Thoracic aorta (tissue), 2 donors: ENCODE measurements around the gene GHRHR. TPM values are rescaled to one million over a fixed set of nuclear protein-coding genes. Genes with fewer than 3 reads are reported as not detected.

ENCODE experiments used
- ATAC-seq: fragments of 150-250 bp; one replicate; pipeline ENCODE4 v1.8.0; 2017; ENCODE audit warnings: low read depth; ENCODE audit not compliant: insufficient number of reproducible peaks, low FRiP score
- DNase-seq: peaks from one replicate; pipeline ENCODE4 v3.0.0-alpha.2; 2020; ENCODE audit warnings: low spot score
- H3K27ac ChIP-seq, 2 donors: fragments of 200-600 bp; sonication (generic); 1 replicate in 1 of 2; 2 replicates in 1 of 2; pipeline ENCODE4 v1.5.1; 2016; ENCODE audit warnings: mild to moderate bottlenecking in 2 of 2, moderate library complexity in 2 of 2
- H3K27me3 ChIP-seq: fragments of 200-600 bp; sonication (generic); replicated peaks from 2 replicates; pipeline ENCODE4 v1.6.0; 2016; ENCODE audit warnings: mild to moderate bottlenecking; ENCODE audit not compliant: insufficient read depth
- H3K36me3 ChIP-seq: fragments of 200-600 bp; sonication (generic); one replicate; pipeline ENCODE4 v1.5.1; 2016
- H3K4me1 ChIP-seq, 2 donors: fragments of 200-600 bp; sonication (generic); 1 replicate in 1 of 2; 2 replicates in 1 of 2; pipeline versions ENCODE4 v1.5.1 to v1.6.0; 2016; ENCODE audit warnings: low read depth in 2 of 2, mild to moderate bottlenecking in 1 of 2; ENCODE audit not compliant: control insufficient read depth in 1 of 2
- H3K4me3 ChIP-seq: fragments of 200-600 bp; sonication (generic); 2 replicates; pipeline ENCODE4 v1.5.1; 2016; ENCODE audit warnings: mild to moderate bottlenecking
- H3K9me3 ChIP-seq: fragments of 200-600 bp; sonication (generic); 2 replicates; pipeline ENCODE4 v1.5.1; 2016
- total RNA-seq, 2 donors: library from RNA; depleted of rRNA; stranded (reverse); fragments of >200 nt; gene quantifications; one replicate each; pipeline versions ENCODE4 v1.1.0 to v1.2.3, GENCODE V29; 2016
- TF ChIP-seq, protein P1 (sequence below): fragments of 200-600 bp; sonication (generic); IDR thresholded peaks from one replicate; pipeline ENCODE4 v1.5.1; 2019; ENCODE audit warnings: antibody characterized with exemption

GHRHR gene
- total RNA-seq, 2 donors from 2014 or later, result not detected

DNA sequence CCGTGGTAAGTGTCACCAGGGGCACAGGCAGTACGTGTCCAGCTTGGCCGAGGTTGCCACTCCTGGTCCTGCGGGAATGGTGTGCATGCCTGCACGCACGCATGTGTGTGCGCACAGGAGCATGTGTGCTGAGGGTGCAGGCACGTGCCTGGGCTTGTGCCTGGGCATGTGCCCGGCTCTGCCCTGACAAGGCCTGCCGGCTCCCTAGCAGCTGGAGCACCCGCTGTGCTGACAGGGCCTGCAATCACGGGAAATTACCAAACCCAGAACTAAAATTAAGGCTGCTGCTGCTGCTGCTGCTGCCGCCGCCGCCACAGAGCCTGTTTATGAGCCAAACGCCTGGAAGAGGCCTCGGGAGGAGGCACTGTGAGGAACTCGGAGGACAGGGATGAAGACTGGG is 28.7 kb downstream of the GHRHR start:
- no peaks in the 10 kb centered on the region for H3K9me3 ChIP-seq
- H3K36me3 ChIP-seq, result no peaks in the 10 kb centered on the region
- no peak overlapping the region for H3K4me3 ChIP-seq
- H3K4me1 ChIP-seq, result no peaks in the 10 kb centered on the region
- H3K27ac ChIP-seq, result no peak overlapping the region
- ATAC-seq (no peak), DNase-seq (no peak)
- H3K27me3 ChIP-seq, result no peaks in the 10 kb centered on the region
- TF ChIP-seq, protein P1, sequence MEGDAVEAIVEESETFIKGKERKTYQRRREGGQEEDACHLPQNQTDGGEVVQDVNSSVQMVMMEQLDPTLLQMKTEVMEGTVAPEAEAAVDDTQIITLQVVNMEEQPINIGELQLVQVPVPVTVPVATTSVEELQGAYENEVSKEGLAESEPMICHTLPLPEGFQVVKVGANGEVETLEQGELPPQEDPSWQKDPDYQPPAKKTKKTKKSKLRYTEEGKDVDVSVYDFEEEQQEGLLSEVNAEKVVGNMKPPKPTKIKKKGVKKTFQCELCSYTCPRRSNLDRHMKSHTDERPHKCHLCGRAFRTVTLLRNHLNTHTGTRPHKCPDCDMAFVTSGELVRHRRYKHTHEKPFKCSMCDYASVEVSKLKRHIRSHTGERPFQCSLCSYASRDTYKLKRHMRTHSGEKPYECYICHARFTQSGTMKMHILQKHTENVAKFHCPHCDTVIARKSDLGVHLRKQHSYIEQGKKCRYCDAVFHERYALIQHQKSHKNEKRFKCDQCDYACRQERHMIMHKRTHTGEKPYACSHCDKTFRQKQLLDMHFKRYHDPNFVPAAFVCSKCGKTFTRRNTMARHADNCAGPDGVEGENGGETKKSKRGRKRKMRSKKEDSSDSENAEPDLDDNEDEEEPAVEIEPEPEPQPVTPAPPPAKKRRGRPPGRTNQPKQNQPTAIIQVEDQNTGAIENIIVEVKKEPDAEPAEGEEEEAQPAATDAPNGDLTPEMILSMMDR, result no peak

DNA sequence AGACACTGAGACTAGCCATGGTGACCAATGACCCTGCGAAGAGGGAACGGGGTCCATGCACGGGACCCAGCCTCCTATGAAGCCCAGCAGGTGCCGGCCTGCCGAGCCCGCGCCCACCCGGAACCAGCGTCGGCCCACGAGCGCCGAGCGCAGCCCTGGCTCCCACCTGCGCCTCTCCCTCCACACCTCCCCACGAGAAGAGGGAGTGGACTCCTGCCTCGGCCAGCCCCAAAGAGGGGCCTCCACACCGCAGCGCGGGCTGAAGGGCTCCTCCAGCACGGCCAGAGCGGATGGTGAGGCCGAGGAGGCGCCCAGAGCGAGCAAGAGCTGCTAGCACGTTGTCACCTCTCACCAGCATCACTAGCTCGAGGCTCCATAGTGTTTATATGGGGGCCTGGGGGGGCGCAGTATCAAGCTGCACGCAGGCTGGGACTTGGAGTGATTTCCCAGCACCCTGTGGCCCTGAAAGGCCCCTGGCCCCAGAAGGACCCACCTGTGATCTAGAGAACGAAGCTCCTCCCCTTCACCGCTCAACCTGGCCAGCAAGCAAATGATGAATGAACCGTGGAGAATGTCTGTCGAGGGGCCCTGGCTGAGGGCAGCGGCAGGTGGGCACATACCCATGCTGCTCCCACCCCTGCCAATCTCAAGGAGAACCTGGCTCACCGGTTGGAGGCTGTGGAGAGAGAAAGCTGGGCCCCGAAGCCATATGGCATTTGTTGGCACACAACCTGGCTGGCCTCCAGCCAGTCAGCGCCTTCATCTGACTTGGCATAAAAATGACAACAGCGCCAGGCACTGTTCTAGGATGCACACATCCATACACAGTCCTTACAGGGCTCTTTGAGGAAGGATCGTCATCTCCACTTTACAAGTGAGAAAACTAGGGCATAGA is 30.7 kb downstream of the GHRHR start:
- Histone ChIP-seq H3K9me3 (no peaks in the 10 kb centered on the region), H3K4me3 (no peak overlapping the region), H3K4me1 (no peaks in the 10 kb centered on the region), H3K36me3 (no peaks in the 10 kb centered on the region), H3K27ac (no peak overlapping the region), H3K27me3 (no peaks in the 10 kb centered on the region)
- DNase-seq, result no peak
- TF ChIP-seq, protein P1, result no peak
- no peak for ATAC-seq

DNA sequence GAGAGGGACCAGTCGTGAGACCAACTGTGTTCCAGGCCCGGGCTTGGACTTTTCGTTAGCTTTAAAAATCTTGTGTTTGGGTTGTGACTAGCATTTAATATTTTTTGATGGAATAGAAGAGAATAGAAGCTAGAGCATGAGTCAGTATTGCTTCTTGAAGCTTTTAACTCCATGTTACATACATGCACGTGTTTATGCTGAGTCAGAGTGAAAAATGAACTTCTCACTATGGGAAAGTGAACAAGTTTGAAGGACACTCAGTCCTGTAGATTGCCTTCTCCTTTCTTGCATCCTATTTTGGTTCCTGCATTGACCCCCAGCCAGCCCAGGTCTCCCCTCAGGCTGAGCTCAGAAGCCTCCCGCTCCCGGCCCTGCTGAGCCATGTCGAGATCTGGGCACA is 31.8 kb downstream of the GHRHR start:
- Histone ChIP-seq H3K4me3 (no peak overlapping the region), H3K9me3 (no peaks in the 10 kb centered on the region), H3K27ac (no peak overlapping the region), H3K27me3 (no peaks in the 10 kb centered on the region), H3K4me1 (no peaks in the 10 kb centered on the region), H3K36me3 (no peaks in the 10 kb centered on the region)
- TF ChIP-seq, protein P1, result no peak
- ATAC-seq, result no peak
- DNase-seq, result no peak

DNA sequence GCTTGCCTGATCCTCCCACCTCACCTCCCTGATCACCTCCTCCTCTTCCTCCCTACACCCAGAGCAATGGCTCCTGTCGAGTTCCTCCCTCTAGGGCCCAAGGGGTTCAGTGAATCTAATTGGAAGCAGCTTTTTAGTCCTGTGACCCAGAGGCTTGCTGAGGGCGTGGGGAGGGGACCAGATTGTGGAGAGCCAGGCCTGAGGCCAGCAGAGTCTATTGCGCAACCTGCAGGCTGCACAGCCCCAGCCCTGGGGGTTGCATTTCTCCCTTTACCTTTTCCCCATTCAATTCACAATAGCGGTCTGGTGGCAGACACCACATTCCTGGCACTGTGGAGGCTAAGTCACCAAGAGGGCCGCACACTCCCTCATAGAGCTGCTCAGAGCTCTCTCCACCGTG is 32.5 kb downstream of the GHRHR start:
- ATAC-seq (no peak), DNase-seq (no peak)
- Histone ChIP-seq H3K36me3 (no peaks in the 10 kb centered on the region), H3K27ac (no peak overlapping the region), H3K4me3 (no peak overlapping the region), H3K4me1 (no peaks in the 10 kb centered on the region), H3K27me3 (no peaks in the 10 kb centered on the region), H3K9me3 (no peaks in the 10 kb centered on the region)
- TF ChIP-seq, protein P1, result no peak

DNA sequence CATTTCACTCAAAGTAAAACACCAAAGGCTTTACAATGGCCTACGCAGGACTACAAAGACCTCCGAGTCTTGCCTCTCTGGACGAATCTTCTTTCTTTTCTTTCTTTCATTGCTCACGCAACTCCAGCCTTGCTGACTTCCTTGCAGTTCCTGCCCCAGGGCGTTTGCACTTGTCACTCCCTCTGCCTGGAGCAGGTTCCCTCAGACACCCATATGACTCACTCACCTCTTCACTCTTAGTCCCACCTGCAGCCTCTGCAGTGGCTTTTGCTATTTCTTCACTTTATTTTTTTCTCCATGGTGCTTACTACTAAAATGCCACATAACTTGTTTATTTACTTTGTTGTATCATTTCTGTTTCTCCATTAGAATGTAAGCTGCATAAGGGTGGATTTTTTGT is 33.1 kb downstream of the GHRHR start:
- H3K9me3 ChIP-seq, result no peaks in the 10 kb centered on the region
- no peaks in the 10 kb centered on the region for H3K4me1 ChIP-seq
- H3K27ac ChIP-seq, result no peak overlapping the region
- TF ChIP-seq, protein P1, result no peak
- no peak overlapping the region for H3K4me3 ChIP-seq
- no peak for DNase-seq
- ATAC-seq, result no peak
- no peaks in the 10 kb centered on the region for H3K27me3 ChIP-seq
- no peaks in the 10 kb centered on the region for H3K36me3 ChIP-seq
